ENCODE results near the gene MORC2. TPM values are rescaled to one million over a fixed set of nuclear protein-coding genes. Genes with fewer than 3 reads are reported as not detected.
A peak's percentile ranks its signal among the peaks of the same experiment; 100 is the strongest.

MORC2 gene
- total RNA-seq, 1 donor from 2014 or later, result 50.6 TPM

GRCh38 chr22:30978304-30978962 lies 9.9 kb upstream of the MORC2 start:
- no peak overlapping the region for H3K4me3 Mint-ChIP-seq
- peaks cover 60% of the 10 kb centered on the region for H3K36me3 Mint-ChIP-seq (ENCODE audit: low read depth)
- H3K27ac Mint-ChIP-seq, result no peak overlapping the region
- peaks cover 6% of the 10 kb centered on the region for H3K4me1 Mint-ChIP-seq
- no peaks in the 10 kb centered on the region for H3K27me3 Mint-ChIP-seq
- intact Hi-C loops (cut with micrococcal nuclease), result no loop called here
- H3K9me3 Mint-ChIP-seq, result peaks cover 47% of the 10 kb centered on the region
- no peak for DNase-seq

DNA sequence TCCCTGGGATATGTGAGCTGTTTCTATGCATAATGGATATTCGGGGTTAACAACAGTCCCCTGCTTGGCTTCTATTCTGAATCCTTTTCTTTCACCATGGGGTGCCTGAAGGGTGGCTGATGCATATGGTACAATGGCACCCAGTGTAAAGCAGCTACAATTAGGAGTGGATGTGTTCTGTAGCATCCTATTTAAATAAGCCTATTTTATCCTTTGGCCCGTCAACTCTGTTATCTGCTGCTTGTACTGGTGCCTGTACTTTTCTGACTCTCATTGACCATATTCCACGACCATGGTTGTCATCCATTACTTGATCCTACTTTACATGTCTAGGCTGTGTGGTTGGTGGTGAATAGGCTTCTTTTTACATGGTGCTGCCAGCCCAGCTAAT lies 1.8 kb upstream of the MORC2 start:
- intact Hi-C loops (cut with micrococcal nuclease), result no loop called here
- H3K36me3 Mint-ChIP-seq (ENCODE audit: low read depth), result peaks cover 89% of the 10 kb centered on the region
- peak overlapping the region; percentile 98 for H3K4me3 Mint-ChIP-seq
- peaks cover 28% of the 10 kb centered on the region for H3K9me3 Mint-ChIP-seq
- peaks cover 4% of the 10 kb centered on the region for H3K27me3 Mint-ChIP-seq
- H3K27ac Mint-ChIP-seq, result peak overlapping the region; percentile 99
- DNase-seq, result no peak
- peaks cover 31% of the 10 kb centered on the region for H3K4me1 Mint-ChIP-seq

GRCh38 chr22:30969532-30970355 lies 1.2 kb upstream of the MORC2 start:
- peak overlapping the region; percentile 99 for H3K27ac Mint-ChIP-seq
- H3K9me3 Mint-ChIP-seq, result peaks cover 24% of the 10 kb centered on the region
- DNase-seq, result peak; percentile 85
- intact Hi-C loops (cut with micrococcal nuclease), result loop anchor here (1.0 to 5.0 kb wide), 7 partner anchors 47 to 1203 kb away; partner anchors contain the start of genes LIMK2, PIK3IP1, RNF185 and UQCR10
- H3K36me3 Mint-ChIP-seq (ENCODE audit: low read depth), result peaks cover 88% of the 10 kb centered on the region
- H3K4me1 Mint-ChIP-seq, result peaks cover 34% of the 10 kb centered on the region
- peak overlapping the region; percentile 98 for H3K4me3 Mint-ChIP-seq
- peaks cover 4% of the 10 kb centered on the region for H3K27me3 Mint-ChIP-seq

DNA sequence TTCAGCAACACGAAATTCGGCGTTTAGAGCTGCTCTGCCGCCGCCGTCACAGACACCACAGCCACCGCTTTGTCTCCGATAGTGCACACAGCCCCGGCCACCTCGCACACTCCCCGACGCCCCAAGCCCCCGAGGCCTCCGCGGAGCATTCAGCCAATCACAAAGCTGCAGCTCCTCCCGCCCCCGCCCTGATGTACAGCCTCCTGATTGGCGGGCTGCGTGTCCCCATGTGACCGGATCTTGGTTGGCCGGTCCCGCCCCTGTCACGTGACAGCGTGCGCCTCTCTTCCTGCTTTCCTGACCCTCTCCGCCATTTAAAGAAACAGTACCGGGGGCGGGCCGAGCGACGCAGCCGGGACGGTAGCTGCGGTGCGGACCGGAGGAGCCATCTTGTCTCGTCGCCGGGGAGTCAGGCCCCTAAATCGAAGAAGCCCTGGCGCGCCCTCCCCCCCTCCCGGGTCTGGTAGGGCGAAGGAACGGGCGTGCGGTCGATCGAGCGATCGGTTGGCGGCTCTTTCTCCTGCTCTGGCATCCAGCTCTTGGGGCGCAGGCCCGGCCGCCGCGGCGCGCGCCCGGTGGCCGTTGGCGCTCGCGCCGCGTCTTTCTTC lies 454 bp upstream of the MORC2 start, which contains the start of gene TUG1:
TUG1 (plus strand) TSS at position 342 of the 608 bp plus-strand sequence.
- Mint-ChIP-seq H3K36me3 (ENCODE audit: low read depth) (peaks cover 86% of the 10 kb centered on the region), H3K4me3 (peak within 1 kb of the TSS; percentile 98), H3K27ac (peak within 1 kb of the TSS; percentile 99), H3K4me1 (peaks cover 39% of the 10 kb centered on the region), H3K9me3 (peaks cover 19% of the 10 kb centered on the region), H3K27me3 (peaks cover 4% of the 10 kb centered on the region)
- peak; percentile 99 for DNase-seq
- intact Hi-C loops (cut with micrococcal nuclease), result loop anchor here (1.0 to 5.0 kb wide), 7 partner anchors 47 to 1202 kb away; partner anchors contain the start of genes LIMK2, PIK3IP1, RNF185 and UQCR10

DNA sequence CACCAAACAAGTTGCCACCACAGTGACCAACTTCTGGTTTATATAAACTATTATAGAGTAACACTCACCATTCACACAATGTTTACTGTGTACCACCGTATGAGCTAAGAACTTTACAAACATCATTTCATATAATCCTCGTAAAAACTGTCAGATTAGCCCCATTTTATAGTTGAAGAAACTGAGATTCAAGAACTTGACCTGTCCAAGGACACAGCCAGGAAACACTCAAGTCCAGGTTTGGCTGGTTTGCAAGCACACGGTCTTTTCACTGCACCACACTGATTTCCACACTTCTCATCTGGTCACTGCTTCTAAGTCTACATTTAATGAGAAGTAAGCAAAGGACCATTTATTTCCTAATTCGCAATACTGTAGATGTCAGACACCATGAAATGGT lies 3.7 kb downstream of the MORC2 start:
- H3K36me3 Mint-ChIP-seq (ENCODE audit: low read depth), result peaks cover 62% of the 10 kb centered on the region
- no peak for DNase-seq
- H3K27ac Mint-ChIP-seq, result no peak overlapping the region
- intact Hi-C loops (cut with micrococcal nuclease), result loop anchor here (5.0 kb wide), 4 partner anchors 43 to 543 kb away; partner anchors contain the start of genes PIK3IP1 and RNF185
- H3K9me3 Mint-ChIP-seq, result peaks cover 6% of the 10 kb centered on the region
- peaks cover 30% of the 10 kb centered on the region for H3K4me1 Mint-ChIP-seq
- peaks cover 4% of the 10 kb centered on the region for H3K27me3 Mint-ChIP-seq
- H3K4me3 Mint-ChIP-seq, result no peak overlapping the region

DNA sequence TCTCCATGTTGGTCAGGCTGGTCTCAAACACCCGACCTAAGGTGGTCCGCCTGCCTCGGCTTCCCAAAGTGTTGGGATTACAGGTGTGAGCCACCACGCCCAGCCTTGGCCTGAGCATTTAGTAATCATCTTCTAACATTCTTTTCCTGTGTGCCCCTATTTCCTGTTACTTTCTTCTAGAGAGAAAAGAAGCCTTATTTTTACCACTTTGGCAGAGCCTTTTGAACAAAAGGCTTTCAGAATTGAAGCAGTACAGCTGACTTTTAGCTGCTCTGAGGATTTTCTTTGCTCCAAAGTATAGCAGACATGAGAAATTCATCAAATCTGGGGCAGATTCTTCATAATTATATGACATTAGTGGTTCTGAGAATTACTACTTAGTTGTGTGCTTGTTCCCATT lies 13.4 kb downstream of the MORC2 start:
- intact Hi-C loops (cut with micrococcal nuclease), result no loop called here
- no peak overlapping the region for H3K4me3 Mint-ChIP-seq
- peaks cover 51% of the 10 kb centered on the region for H3K36me3 Mint-ChIP-seq (ENCODE audit: low read depth)
- H3K9me3 Mint-ChIP-seq, result no peaks in the 10 kb centered on the region
- peaks cover 28% of the 10 kb centered on the region for H3K4me1 Mint-ChIP-seq
- DNase-seq, result no peak
- no peak overlapping the region for H3K27ac Mint-ChIP-seq
- no peaks in the 10 kb centered on the region for H3K27me3 Mint-ChIP-seq

- Mint-ChIP-seq H3K36me3 (ENCODE audit: low read depth) (peaks cover 58% of the 10 kb centered on the region), H3K27me3 (no peaks in the 10 kb centered on the region), H3K4me3 (no peak overlapping the region), H3K9me3 (no peaks in the 10 kb centered on the region), H3K4me1 (peaks cover 26% of the 10 kb centered on the region), H3K27ac (no peak overlapping the region)
- intact Hi-C loops (cut with micrococcal nuclease), result no loop called here
- DNase-seq, result no peak
Observed at GRCh38 chr22:30953206-30953605, 15.4 kb downstream of the MORC2 start.

GRCh38 chr22:30949934-30950660 lies 18.5 kb downstream of the MORC2 start:
- no peaks in the 10 kb centered on the region for H3K27me3 Mint-ChIP-seq
- H3K4me3 Mint-ChIP-seq, result no peak overlapping the region
- intact Hi-C loops (cut with micrococcal nuclease), result no loop called here
- H3K36me3 Mint-ChIP-seq (ENCODE audit: low read depth), result peaks cover 58% of the 10 kb centered on the region
- H3K27ac Mint-ChIP-seq, result no peak overlapping the region
- H3K9me3 Mint-ChIP-seq, result no peaks in the 10 kb centered on the region
- DNase-seq, result no peak
- peaks cover 26% of the 10 kb centered on the region for H3K4me1 Mint-ChIP-seq

DNA sequence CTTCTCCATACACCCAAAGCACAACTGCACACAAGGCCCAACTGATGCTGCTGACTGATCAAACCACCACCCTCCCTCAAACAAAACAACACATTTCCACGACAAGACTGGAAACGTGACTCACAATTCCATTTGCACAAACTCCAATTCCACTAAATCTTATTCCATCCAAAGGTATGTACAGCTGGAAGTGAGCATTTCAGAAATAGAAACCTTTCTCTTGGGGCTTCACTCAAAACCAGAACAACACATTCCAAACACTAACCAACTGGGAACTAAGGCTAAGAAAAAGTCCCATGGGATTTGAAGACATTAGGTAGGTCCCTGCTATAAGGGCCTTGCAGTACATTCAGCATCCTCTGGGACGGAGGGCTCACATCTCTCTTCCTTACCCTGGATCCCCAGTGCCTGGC lies 19.6 kb downstream of the MORC2 start:
- intact Hi-C loops (cut with micrococcal nuclease), result no loop called here
- H3K27me3 Mint-ChIP-seq, result no peaks in the 10 kb centered on the region
- peaks cover 36% of the 10 kb centered on the region for H3K4me1 Mint-ChIP-seq
- peaks cover 62% of the 10 kb centered on the region for H3K36me3 Mint-ChIP-seq (ENCODE audit: low read depth)
- no peaks in the 10 kb centered on the region for H3K9me3 Mint-ChIP-seq
- no peak overlapping the region for H3K27ac Mint-ChIP-seq
- DNase-seq, result no peak
- no peak overlapping the region for H3K4me3 Mint-ChIP-seq

- Mint-ChIP-seq H3K4me3 (no peak overlapping the region), H3K9me3 (no peaks in the 10 kb centered on the region), H3K27ac (no peak overlapping the region), H3K36me3 (ENCODE audit: low read depth) (peaks cover 62% of the 10 kb centered on the region), H3K4me1 (peaks cover 42% of the 10 kb centered on the region), H3K27me3 (no peaks in the 10 kb centered on the region)
- DNase-seq, result no peak
- intact Hi-C loops (cut with micrococcal nuclease), result loop anchor here (1.0 kb wide), 1 partner anchor 137 kb away; no protein-coding TSS in a partner anchor
Observed at GRCh38 chr22:30947816-30948454, 20.6 kb downstream of the MORC2 start.

DNA sequence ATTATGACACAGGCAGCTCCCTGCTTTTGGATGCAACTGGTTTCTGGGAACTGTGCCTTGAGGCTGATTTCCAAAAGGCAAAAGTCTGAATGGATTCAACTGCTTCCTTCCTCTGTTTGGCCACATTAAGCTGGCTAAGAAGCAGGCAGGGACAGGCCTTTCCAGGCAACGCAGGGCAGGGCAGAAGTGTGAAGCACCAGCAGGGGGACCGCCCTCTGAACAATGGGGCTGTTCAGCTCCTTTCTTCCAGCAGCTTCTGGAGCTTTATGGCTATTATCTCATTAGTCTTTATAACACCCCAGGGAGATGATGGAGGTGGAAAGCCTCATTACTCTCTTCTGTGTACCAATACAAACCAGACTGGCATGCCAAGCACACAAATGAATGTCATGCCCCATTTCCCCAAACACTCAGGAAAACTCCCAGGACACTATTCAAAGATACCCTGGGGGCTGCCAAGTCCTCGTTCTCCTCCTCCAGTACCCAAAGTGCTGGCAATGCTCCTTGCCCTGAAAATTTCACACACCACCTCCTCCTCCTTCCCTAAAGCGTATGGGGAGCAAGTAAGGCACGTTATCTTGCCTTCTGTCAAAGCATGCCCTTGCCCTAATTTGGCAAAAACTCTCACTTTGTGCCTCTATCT lies 21.3 kb downstream of the MORC2 start:
- peaks cover 37% of the 10 kb centered on the region for H3K4me1 Mint-ChIP-seq
- H3K9me3 Mint-ChIP-seq, result no peaks in the 10 kb centered on the region
- DNase-seq, result no peak
- no peak overlapping the region for H3K4me3 Mint-ChIP-seq
- no peaks in the 10 kb centered on the region for H3K27me3 Mint-ChIP-seq
- intact Hi-C loops (cut with micrococcal nuclease), result loop anchor here (1.0 kb wide), 1 partner anchor 138 kb away; no protein-coding TSS in a partner anchor
- peaks cover 59% of the 10 kb centered on the region for H3K36me3 Mint-ChIP-seq (ENCODE audit: low read depth)
- no peak overlapping the region for H3K27ac Mint-ChIP-seq

DNA sequence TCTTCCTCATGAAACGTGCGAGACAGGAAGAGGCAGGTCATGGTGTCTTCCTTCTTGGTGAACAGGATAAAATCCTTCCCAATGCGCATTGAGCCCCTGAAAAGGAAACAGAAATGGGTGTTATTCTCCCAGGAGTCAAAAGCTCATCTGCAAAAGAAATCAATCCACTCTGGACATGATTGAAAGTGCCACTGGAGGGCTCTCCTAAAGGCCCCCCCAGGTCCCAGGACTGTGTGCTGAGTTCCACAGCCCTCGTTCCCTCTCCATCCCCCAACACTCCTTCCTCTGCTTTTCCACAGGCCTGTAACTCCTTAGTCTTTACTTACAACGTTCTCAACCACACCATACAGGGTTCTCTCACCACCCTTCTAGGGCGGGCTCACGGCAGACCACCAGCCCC lies 22.2 kb downstream of the MORC2 start:
- DNase-seq, result no peak
- no peaks in the 10 kb centered on the region for H3K27me3 Mint-ChIP-seq
- H3K36me3 Mint-ChIP-seq (ENCODE audit: low read depth), result peaks cover 68% of the 10 kb centered on the region
- H3K27ac Mint-ChIP-seq, result peak overlapping the region; percentile 36
- no peaks in the 10 kb centered on the region for H3K9me3 Mint-ChIP-seq
- no peak overlapping the region for H3K4me3 Mint-ChIP-seq
- peaks cover 39% of the 10 kb centered on the region for H3K4me1 Mint-ChIP-seq
- intact Hi-C loops (cut with micrococcal nuclease), result no loop called here
